AG09319 (cell line): ENCODE measurements around the gene PHKG2.
"Not testable (repeated sequence)": the region's sequence is repeated elsewhere in the genome, so short reads cannot be mapped to it uniquely, and the experiment has no call there.

ENCODE experiments used
- DNase-seq: peaks from one replicate; pipeline ENCODE4 v3.0.0-alpha.2; 2010; ENCODE audit warnings: low read depth; ENCODE audit errors: extremely low read depth
- TF ChIP-seq, protein P1 (sequence below): IDR thresholded peaks from 2 replicates; pipeline ENCODE4 v1.5.1; 2011; ENCODE audit warnings: low read depth, mild to moderate bottlenecking, inconsistent platforms, low read length, moderate library complexity

Gene PHKG2, protein sequence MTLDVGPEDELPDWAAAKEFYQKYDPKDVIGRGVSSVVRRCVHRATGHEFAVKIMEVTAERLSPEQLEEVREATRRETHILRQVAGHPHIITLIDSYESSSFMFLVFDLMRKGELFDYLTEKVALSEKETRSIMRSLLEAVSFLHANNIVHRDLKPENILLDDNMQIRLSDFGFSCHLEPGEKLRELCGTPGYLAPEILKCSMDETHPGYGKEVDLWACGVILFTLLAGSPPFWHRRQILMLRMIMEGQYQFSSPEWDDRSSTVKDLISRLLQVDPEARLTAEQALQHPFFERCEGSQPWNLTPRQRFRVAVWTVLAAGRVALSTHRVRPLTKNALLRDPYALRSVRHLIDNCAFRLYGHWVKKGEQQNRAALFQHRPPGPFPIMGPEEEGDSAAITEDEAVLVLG

DNA sequence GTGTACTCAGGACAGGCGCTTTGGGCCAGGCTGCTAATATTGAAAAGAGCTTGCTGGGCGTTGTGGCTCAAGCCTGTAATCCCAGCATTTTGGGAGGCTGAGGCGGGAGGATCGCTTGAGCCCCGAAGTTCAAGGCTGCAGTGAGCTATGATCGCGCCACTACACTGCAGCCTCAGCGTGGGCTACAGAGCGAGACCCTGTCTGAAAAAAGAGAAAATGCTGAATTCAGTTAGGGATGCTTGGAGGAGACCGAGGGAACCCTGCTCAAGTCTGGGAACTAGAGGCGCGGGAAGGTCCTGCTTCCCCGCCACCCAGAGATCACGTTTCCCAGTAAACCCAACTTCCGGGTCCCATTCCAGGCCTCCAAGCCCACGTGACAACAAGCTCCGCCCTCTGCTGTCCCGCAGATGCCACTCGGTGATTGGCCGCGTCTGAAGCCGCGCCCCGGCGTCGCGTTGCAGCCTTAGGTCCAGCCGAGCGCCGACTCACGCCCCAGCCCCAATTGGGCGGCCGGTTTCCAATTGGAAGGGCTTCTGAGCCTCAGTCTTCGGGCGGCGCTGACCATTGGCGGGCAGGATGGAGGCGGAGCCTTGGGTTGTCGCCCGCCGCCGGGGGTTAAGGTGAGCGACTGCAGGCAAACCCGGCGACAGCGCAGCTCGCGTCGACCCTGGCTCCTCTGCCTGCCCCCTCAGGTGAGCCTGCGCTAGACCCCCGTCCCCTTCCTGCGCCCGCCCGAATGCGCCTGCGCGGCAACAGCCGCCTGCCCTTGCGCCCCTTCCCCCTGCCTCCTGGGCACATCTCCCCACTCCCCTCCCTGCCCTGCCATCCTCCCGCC lies at the start of gene PHKG2:
PHKG2 (plus strand) TSS at position 627 of the 835 bp plus-strand sequence. CDS start 396 bp downstream, outside the sequence.
- peak; percentile 97 for DNase-seq
- TF ChIP-seq, protein P1, sequence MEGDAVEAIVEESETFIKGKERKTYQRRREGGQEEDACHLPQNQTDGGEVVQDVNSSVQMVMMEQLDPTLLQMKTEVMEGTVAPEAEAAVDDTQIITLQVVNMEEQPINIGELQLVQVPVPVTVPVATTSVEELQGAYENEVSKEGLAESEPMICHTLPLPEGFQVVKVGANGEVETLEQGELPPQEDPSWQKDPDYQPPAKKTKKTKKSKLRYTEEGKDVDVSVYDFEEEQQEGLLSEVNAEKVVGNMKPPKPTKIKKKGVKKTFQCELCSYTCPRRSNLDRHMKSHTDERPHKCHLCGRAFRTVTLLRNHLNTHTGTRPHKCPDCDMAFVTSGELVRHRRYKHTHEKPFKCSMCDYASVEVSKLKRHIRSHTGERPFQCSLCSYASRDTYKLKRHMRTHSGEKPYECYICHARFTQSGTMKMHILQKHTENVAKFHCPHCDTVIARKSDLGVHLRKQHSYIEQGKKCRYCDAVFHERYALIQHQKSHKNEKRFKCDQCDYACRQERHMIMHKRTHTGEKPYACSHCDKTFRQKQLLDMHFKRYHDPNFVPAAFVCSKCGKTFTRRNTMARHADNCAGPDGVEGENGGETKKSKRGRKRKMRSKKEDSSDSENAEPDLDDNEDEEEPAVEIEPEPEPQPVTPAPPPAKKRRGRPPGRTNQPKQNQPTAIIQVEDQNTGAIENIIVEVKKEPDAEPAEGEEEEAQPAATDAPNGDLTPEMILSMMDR = no peak

DNA sequence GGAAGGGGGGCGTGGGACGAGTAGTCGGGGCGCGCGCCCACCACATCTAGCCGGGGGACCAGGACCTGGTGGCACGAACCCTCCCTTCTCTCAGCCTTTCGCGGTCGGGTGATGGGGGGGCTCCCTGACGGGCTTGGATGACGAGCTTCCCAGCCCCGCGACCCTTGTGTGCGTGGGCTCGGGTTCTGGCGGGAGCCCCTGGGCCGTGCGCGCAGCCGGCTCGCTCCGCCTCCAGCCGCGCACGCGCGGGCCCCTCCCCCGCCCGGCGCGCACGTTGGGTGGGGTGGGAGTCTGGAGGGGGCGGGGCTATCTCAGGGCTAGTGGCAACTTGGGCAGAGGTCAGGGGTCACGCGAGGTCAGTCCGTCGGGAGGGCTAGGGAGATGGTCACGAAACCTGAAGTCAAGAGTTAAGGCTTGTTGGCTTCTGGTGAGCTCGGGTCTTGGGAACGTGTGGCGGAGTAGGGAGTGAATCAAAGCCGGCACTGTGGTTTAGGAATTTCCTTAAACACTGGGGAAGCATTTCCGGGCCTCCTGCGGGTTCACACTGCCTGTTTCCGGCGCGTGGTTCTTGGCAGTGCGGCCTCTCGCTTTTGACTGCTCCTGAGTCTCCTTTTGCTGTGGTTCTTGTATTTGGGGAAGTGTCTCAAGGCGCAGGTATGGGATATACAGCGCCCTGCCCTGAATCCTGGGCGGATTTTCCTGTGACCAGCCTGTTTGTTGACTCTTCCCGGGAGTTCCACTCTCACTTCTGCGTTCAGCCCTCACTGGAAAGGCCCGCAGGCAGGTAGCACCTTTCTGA lies 49.2 kb upstream of the PHKG2 start, which contains the start of gene SRCAP:
SRCAP (plus strand) TSS at position 356 of the 799 bp plus-strand sequence. CDS start 1,654 bp downstream, outside the sequence.
- TF ChIP-seq, protein P1 = no peak
- DNase-seq = peak; percentile 22

DNA sequence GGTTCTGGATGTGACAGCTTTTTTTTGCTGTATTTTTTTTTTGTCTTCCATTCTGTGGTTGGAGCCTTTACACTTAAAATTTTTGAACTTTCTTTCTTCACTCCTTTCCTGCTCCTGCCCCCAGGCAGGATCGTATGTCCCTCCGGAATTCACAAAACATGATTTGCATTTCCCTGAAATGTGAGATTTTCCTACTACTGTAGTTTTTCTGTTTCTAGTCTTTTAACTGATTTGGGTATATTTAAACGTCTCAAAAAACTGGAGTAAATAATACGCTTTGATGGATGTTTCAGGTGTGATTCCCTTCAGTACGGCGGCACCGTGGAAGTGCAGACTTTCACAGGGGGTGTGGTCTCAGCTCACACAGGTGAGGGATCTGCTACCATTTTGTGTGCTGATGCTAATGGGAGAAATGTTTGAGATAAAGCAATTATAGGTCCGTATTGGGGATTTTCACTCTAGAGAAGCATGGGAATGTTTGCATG lies 48.6 kb upstream of the PHKG2 start:
- TF ChIP-seq, protein P1 = no peak
- no peak for DNase-seq

DNA sequence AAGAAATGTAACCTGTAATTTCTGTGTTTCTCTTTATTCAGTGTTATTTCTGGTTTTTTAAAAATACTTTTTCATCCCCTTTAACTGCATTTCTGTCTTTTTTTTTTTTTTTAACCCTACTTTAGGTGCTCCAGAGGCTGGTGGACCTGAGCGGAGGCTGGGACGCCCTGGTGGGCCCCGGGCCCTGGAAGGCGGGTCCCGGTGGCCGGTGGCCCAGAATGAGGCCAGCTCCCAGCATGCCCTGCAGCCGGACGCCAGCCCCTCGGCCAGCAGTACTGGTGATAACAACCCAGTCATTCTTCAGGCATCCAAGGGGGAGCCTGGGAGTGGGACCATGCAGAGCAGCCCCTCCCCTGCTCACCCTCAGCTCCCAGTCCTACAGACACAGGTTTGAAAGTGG lies 47.7 kb upstream of the PHKG2 start:
- DNase-seq = no peak
- TF ChIP-seq, protein P1 = no peak

DNA sequence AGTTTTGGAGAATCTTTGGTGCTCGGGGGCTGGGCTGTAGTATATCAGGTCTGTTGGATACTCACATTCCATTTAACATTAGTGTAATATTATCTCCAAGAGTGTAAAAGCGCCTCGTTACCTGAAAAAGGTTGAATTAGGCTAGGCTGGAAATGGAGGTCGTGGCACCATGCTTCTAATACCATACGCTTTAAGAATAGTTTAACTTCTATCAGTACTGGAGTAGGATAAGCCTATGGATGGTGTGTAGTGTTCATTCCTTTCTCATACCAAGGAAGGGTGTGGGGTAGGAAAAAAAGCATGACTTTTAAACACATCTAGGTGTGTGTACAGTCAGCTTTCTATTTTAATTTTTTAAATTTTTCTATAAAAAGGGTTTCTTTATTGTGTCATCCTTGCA lies 47.3 kb upstream of the PHKG2 start:
- no peak for DNase-seq
- TF ChIP-seq, protein P1 = no peak

DNA sequence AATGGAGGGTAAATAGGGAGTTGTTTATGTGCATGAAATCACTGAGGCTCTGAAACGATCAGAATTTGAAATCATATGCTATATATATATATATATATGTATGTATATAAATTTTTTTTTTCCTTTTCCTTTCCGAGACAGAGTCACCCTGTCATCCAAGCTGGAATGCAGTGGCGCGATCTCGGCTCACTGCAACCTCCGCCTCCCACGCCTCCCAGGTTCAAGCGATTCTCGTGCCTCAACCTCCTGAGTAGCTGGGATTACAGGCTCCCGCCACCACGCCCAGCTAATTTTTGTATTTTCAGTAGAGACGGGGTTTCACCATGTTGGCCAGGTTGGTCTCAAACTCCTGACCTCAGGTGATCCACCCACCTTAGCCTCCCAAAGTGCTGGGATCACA lies 45.2 kb upstream of the PHKG2 start:
- DNase-seq = not testable (repeated sequence)

DNA sequence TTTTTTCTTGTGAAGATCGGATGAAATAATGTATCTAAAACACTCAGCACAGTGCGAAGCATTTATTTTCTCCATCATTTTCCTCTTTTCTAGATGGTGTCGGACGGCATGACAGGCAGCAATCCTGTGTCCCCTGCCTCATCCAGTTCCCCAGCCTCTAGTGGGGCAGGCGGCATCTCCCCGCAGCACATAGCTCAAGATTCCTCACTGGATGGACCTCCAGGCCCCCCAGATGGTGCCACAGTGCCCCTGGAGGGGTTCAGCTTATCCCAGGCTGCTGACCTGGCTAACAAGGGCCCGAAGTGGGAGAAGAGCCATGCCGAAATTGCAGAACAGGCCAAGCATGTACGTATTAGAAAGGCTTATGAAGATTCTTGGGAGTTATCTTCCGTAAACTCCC lies 44.3 kb upstream of the PHKG2 start:
- TF ChIP-seq, protein P1 = no peak

More for the DNA sequence above, 44.3 kb upstream of the PHKG2 start:
- DNase-seq = no peak
